NCI-H146 treated with DMSO at 0.1 percent for 48 hours (cell line): ENCODE data around the gene FMN1.

Experiments used
- DNase-seq: peaks from one replicate; lab custom pipeline; 2025; ENCODE audit not compliant: unreplicated experiment; lab: John Stamatoyannopoulos, UW

The FMN1 gene

DNA sequence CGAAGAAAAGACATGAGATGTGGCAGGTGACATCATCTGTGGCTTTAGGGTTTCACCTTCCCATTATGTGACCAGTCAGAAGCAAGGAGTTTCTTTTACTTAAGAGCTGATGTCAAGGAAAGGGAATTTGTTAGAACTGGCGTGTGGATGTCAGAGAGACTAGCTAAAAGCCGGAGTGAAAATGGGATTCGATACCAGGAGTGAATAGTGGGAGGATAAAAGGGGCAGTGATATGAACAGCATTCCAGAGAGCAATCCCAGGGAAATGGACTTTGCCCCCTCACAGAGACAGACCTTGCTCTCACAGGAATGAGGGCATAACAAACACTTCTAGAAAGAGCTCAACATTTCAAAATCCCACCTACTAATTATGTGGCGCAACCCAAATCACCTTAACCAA, 5.9 kb upstream of the FMN1 start:
- no peak for DNase-seq

DNA sequence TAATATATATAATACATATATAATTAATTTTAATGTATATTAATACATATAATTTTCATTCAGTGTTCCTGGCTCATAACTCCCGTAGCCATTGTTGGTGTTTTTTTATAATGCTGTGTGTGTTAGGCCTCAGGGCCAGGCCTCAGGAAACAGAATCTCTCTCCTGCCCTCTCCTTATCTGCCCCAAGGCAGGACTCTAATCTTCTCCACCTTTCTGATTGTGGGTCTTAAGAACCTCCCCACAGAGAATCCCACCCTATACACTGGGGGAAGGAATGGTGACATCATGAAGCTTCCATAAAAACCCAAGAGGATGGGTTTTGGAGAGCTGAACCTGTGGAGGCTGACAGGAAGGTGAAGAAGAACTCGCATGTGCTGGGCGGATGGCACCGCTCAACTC, 4.0 kb upstream of the FMN1 start:
- DNase-seq: no peak

DNA sequence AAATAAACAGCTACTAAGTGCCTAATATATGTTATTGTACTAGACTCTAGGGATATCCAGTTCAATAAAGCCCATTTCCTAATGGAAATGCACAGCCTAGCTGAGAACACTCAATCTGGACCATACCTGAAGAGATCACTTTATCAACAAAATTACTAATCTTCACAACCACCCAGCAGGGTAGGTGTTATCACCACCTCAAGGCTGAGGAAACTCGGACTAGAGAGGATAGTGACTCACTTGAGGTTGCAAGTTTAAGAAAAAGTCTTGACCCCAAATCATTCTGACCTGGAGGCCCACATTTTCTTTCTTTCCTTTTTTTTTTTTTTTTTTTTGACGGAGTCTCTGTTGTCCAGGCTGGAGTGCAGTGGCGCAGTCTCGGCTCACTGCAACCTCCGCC, 3.1 kb upstream of the FMN1 start:
- no peak for DNase-seq

DNA sequence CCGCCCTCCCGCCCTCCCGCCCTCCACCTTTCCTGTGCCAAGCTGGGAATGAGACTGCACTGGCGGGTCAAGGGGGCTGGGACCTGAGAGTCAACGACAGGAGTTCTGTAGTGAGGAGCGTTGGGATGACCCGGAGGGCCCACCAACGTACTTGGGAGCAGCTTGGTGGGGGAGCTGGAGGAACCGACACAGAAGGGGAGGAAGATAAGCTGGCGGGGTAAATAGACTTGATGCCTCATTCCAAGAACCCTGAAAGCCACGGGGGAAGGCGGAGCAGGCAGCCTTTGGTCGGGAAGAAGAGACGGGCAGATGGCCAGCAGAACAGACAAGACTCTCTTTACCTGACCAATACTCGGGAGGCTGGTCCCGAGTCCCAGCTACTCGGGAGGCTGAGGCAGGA, 277 bp downstream of the FMN1 start:
- DNase-seq: no peak

DNA sequence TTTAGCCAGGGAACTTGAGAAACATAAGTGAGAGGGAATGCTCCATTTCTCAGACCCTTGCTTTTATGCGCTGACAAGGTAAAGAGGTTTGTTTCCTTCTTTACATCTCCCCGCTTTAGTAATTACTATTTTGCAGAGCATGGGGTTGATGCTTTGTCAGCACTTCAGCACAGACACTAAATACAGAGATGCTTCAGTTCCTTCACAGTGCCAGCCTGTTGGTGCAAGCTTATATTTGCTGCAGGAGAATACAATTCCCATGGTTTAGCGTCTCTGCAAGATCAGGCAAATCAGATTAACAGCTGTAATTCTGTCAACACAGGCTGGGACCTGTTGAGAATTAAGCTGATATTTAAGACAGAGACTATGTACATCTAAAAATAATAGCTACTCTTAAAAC, 2.9 kb downstream of the FMN1 start:
- DNase-seq: no peak

DNA sequence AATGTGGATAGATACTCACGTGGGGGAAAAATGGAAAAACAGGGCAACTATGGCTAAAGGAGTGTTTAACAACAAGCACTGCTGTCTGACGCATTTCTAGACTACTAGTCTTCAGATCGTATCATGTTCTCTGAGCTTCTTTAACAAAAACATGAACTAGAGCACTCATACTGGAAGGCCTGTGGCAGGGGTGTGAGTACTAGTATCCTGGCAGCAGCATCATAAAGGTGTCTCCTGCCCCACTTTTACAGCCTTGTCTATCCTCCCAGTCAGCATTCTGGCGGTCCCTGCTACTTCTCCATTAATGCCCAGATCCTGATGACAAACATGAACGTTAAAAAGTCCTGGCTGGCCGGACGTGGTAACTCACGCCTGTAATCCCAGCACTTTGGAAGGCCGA, 4.0 kb downstream of the FMN1 start:
- DNase-seq: no peak

DNA sequence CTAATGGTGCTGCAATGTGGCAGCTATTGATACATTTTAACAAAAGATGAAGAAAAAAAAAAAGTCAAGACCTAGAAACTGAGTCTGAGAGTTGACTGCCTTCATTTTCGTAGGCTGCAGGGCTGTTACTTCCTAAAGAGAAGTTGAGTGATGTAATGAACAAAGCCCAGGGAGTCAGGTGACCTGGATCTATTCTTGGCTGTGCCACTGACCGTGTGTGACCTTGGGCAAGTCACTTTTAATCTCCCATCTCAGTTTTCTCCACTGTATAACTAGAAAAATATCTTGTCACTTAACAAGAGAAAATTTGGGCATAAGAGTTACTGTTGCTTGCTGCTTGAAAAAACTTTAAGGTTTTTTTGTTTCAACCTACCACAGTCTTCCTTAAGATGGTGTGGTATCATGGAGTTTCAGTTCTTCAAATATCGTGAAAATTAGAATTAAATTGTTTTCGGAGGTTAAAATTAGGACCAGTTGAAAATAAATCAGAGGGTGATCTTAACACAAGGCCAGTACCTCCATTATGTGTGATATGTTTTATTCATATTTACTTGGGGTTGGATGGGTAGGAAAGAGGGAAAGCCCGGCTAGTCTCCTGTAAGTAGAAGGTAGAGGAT, 5.8 kb downstream of the FMN1 start:
- no peak for DNase-seq

DNA sequence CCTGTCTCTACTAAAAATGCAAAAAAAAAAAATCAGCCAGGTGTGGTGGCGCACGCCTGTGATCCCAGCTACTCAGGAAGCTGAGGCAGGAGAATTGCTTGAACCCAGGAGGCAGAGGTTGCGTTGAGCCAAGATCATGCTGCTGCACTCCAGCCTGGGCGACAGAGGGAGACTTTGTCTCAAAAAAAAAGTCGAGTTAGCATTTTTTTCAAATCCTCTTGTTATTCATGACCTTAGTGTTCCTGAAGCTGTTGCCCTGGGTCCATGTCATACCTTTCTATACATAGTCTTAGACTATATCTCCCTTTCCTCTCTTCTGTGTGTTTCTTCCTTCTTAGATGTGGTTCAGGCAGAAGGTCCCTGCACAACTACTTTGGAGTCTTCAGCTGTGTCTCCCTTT, 6.4 kb downstream of the FMN1 start:
- no peak for DNase-seq

DNA sequence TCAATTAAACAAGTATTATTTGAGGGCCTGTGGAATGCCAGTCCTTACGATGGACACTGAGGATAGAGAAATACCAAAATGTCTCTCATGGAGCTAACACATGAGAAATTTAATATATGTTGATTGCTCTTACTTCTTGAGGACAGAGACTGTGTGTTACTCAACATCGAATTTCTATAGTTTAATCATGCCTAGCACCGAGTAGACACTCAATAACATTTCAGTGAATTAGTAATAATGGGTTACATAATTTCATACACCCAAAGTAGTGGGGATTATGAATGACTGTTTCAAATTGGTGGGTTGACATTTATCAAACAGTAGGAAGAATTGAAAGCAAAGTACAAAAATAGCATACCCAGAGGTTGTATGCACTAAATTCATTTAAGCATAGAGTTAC, 11.2 kb downstream of the FMN1 start:
- no peak for DNase-seq

DNA sequence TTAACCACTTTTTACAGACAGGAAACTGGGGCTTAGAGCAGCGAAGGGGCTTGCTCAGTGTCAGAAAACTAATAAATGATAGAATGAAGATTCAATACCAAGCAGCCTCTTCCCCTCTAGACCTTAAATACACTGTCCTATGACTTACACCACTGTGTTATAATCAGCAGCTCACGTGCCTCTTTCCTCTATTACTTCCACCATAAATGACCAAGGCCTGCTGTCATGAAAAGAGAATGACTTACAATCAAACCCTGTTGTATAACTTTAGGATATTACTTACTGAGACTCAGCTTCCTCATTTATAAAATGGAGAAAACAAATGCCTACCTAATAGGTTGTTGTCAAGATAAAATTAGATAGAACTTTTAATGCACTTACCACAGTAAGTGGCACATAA, 11.6 kb downstream of the FMN1 start:
- no peak for DNase-seq

DNA sequence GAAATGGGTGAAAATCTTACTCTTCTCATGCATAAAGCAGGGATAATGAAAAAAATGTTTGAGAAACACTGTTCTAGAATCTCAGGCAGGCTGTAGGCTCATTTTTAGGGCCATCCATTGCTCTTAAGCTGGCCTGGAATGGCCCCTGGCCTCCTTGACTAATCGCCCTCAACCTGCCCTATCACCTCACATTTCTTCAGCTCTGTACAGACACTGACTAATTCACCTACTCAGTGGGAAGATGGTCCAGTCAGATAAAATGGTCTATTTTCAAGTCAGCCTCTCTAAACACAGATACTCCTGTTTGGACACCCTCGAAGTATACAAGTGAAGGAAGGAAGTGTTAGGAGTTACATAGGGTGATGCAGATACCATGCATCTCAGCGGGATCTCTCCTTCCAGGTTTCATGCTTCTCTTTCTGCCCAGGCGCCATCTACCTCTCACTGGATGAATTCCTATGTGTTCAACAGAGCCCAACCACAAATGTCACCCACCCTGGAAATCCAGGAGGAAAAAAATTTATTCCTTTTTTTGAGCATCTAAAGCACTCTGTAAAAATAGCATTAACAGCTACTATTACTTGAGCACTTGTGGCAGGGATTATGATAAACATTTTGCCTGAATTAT, 12.1 kb downstream of the FMN1 start:
- DNase-seq: no peak

DNA sequence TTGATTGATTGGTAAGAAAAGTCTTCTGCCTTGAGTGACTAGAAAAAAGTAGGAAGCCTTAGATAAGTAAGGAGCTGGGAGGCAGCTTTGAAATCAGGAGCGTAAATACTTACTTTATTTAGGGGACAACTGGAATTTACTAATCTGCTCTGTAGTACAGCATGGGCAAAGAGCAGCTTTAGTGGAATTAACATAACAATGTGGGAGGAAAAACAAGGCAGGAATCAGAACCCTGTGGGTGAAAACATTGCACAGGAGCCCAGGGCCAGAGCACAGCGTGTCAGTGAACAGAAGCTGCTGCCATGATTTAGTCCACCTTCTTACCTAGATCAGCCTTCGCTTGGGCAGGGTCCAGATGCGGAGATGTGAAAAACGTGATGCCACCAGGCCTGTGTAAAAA, 14.6 kb downstream of the FMN1 start:
- no peak for DNase-seq

DNA sequence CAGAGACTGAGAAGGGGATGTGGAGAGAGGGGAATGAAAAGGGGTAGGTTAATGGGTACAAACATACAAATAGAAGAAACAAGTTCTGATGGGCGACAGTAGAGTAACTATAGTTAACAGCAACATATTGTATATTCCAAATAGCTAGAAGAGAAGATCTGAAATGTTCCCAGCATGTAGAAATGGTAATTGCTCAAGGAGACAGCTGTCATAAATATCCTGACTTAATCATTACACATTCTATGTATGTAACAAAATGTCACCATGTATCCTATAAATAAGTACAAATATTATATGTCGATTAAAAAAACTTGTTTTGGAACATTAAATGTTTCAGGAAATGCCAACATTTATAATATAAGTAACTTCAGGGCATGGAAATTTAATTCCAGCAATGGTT, 23.3 kb downstream of the FMN1 start:
- no peak for DNase-seq

DNA sequence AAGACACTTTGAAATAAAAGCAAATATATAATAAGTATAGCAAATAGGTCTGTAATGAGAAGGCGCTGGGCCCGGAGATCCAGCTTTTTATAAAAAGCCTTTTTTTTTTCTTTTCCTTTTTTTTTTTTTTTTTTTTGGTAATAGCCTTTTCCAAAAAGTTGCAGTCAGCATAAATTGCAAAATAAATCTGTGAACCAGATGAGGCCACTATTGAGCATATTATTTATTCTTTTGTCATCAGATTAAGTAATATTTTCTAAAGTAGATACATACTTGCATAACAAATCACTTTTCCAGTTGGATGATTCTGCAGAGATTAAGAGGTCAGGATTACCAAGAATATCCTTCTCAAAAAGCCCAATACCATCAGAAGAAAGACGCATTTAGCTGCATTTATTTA, 24.9 kb downstream of the FMN1 start:
- DNase-seq: no peak

DNA sequence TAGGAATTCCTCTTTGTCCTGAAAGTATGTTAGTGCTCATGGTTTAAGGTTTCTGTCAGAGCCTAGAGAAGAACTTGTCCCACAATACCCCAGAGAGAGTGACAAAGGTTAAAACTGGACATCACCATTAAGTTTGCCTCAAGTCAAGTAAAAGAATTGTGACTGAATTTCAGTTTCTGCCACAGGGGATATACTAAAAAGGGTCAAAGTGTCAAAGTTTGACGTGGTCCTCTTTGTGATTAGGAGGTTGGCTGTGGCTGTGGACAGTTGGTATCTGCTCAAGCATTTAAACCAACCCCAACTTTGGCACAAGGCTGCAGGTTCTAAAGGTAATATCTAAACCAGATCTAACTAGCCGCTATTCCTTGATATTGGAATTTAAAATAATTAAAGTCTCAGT, 26.1 kb downstream of the FMN1 start:
- no peak for DNase-seq

DNA sequence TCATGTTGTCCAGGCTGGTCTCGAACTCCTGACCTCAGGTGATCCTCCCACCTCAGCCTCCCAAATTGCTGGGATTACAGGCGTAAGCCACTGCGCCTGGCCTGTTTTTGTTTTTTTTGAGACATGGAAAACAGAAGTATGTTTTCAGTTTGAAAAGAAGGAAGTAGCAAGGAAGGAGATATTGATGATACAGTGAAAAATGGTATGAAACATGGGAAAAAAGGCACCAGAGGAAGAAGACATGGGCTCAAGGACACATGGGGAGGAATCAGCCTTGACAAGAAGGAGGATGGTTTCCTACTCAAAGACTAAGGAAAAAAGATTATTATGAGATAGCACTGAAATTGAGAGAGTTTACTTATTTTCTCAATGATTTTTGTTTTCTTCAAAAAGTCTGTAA, 30.7 kb downstream of the FMN1 start:
- DNase-seq: no peak

DNA sequence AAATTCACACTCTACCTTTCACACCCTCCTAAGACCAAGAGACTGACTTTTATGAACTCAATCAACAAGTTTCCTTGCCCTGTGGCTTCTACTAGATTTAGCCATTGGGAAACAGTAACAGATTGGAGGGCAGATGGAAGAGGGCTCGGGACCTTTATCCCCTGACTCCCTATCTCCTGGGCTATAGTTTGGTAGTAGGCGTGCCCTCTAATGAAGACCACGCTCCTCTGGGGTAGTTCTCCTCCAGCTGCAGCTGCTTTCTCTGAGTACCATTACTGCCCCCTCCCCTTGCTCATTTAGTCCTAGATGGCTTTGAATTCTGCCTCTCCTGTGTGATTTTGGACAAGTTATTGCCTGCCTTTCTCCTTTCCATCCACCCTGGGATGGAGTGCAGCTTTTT, 33.3 kb downstream of the FMN1 start:
- DNase-seq: no peak

DNA sequence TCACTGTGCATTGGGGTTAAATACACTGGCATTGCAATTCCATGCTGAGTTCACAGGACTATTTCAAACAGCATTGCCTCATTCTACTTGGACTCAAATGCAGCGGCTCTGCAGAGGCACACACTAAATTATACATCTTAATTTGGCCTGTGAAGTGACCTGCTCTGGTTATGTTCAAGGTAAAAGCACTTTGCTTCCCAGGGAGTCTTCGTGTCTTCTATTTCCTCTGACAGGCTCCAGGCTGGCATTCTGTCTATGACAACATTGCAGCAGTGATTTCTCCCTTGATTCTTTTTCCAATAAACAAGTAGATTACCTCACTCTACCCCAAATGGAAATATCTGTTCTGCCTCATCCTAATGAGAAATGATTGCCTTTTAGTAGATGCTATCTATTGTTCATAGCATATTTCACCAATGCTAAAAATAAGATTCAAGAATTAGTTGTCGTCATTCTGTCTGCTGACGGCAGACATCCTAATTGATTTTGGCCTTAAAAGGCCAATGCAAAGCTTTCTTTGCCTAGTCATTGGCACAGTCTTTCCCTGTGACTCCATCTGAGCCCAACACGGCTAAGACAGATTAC, 33.8 kb downstream of the FMN1 start:
- DNase-seq: no peak

DNA sequence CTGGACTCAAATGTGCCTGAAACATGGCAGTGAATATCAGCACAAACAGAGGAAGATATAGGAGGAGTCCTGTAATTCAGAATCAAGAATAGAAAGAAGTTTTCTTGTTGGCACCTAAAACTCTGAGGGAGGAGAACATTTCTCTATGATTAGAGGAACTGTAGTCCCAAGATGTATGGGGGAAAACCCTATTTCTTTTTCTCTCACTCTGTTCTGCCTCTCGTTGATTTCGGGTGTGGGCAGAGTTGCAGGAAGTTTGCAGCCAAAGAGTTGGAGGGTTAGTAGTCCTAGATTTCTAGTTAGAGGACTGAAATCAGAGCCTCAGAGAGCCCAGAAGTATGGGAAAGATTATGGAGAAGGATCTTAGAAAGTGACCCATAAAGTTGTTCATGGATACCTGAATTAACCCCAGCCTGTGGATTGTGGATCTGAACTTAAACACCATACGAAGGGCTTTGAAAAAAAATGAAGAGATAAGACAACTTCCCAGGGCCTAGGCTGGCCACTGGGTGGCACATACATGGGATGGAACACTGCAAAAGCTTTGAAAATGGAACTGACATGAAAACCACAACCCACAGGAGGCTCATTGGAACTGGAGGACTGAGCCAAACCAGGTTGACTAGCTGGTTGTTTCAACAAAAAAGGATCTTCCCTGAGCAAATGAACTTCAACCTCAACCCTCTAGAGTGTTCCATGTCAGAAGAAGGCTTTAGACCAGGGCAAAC, 34.6 kb downstream of the FMN1 start:
- DNase-seq: no peak

DNA sequence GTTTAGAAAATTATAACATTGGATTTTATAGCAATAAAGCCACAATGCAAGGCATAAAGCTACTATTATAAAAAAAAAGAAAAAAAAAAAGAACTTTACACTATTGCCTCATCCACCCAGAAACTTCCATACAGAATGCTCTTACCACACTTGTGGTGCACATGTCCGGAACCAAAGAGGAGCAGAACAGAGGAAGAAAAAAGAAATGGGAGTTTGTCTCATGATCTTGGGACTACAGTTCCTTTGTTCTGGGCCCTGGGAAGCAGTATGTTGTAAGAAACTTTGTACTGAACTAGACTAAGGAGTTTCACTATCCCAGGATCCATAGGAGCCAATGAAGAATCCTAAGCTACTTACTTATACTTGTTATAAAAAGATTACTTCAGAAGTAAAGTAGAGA, 36.1 kb downstream of the FMN1 start:
- no peak for DNase-seq

DNA sequence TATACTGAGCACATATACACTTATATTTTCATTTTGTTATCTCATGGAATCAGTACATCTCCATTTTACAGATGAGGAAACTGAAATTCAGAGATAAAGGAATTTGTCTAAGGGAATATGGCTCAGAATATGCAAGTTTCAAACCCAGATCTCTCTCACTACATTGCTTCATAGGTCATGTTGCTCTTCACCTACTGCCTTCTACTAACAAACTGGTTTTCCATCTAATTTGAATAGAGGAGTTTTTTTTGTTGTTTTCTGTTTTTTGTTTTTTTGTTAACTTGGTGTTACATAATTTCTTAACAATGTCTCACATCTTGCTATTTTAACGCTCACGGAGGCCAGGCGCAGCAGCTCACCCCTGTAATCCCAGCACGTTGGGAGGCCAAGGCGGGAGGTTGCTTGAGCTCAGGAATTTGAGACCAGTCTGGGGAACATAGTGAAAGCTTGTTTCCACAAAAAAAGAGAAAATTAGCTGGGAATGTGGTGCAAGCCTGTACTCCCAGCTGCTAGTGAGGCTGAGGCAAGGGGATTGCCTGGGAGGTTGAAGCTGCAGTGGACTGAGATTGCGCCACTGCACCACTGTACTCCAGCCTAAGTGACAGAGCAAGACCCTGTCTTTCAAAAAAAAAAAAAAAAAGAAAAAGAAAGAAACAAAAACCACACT, 37.0 kb downstream of the FMN1 start:
- no peak for DNase-seq
